ENCODE results near the gene IFITM5. TPM values are rescaled to one million over a fixed set of nuclear protein-coding genes. Genes with fewer than 3 reads are reported as not detected.
"Not testable (repeated sequence)": the region's sequence is repeated elsewhere in the genome, so short reads cannot be mapped to it uniquely, and the experiment has no call there.

IFITM5 gene
- total and polyA plus RNA-seq, 2 experiments from 2014 or later: not detected

DNA sequence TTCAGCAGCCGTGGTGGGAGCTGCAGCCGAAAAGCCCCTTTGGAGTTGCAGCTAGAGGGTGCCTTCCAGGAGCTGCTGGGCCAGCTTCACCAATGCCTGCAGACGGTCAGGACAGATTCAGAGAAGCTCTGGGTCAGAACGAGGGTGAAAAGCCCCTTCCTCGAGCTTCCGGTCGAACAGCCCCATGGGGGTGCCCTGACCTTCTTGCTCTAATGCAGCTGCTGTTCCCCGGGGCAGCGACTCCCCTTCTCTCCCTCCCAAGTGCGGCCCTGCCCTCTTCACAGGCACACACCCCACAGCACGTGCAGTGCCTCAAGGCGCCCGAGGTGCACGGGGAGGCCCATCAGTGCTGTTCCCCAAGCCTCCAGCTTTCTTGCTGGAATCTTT lies 31.0 kb upstream of the IFITM5 start:
- H2AFZ ChIP-seq: no peak overlapping the region
- no peaks in the 10 kb centered on the region for H4K20me1 ChIP-seq (ENCODE audit: insufficient read depth, poor library complexity, severe bottlenecking)
- H3K36me3 ChIP-seq (replicated peaks; ENCODE audit: insufficient read depth, low read depth): no peaks in the 10 kb centered on the region
- 91% methylated on average over 14 of the region's 14 CpGs for WGBS (ENCODE audit: low lambda C conversion rate, missing lambda C conversion rate)
- H3K79me2 ChIP-seq: no peaks in the 10 kb centered on the region
- H3K4me3 ChIP-seq: no peak overlapping the region
- TF ChIP-seq EZH2phosphoT487 (IDR thresholded peaks at IDR 0.05; ENCODE audit: low read depth, severe bottlenecking, unreplicated experiment): no peak
- TF ChIP-seq CTCF (IDR thresholded peaks at IDR 0.05; ENCODE audit: poor library complexity): no peak
- no peak for TF ChIP-seq EZH2 (IDR thresholded peaks at IDR 0.05; ENCODE audit: borderline replicate concordance)
- H3K27ac ChIP-seq: no peak overlapping the region
- no peaks in the 10 kb centered on the region for H3K9me3 ChIP-seq (ENCODE audit: low read depth)
- H3K4me1 ChIP-seq (ENCODE audit: insufficient read depth): peaks cover 36% of the 10 kb centered on the region
- no peak for DNase-seq (ENCODE audit: low spot score)
- no peak overlapping the region for H3K4me2 ChIP-seq
- no peaks in the 10 kb centered on the region for H3K27me3 ChIP-seq
- H3K9me2 ChIP-seq (replicated peaks; ENCODE audit: insufficient read depth): no peaks in the 10 kb centered on the region

GRCh38 chr11:329886-330253 lies 30.5 kb upstream of the IFITM5 start:
- Histone ChIP-seq H3K27me3 (no peaks in the 10 kb centered on the region), H3K27ac (peak overlapping the region; percentile 44), H3K36me3 (replicated peaks; ENCODE audit: insufficient read depth, low read depth) (no peaks in the 10 kb centered on the region), H3K4me3 (no peak overlapping the region), H3K9me2 (replicated peaks; ENCODE audit: insufficient read depth) (no peaks in the 10 kb centered on the region), H3K79me2 (no peaks in the 10 kb centered on the region), H3K9me3 (ENCODE audit: low read depth) (no peaks in the 10 kb centered on the region), H2AFZ (no peak overlapping the region), H4K20me1 (ENCODE audit: insufficient read depth, poor library complexity, severe bottlenecking) (no peaks in the 10 kb centered on the region), H3K4me2 (no peak overlapping the region), H3K4me1 (ENCODE audit: insufficient read depth) (peaks cover 33% of the 10 kb centered on the region)
- WGBS (ENCODE audit: low lambda C conversion rate, missing lambda C conversion rate): 95% methylated on average over 2 of the region's 2 CpGs
- no peak for DNase-seq (ENCODE audit: low spot score)
- TF ChIP-seq EZH2 (IDR thresholded peaks at IDR 0.05; ENCODE audit: borderline replicate concordance): no peak
- no peak for TF ChIP-seq CTCF (IDR thresholded peaks at IDR 0.05; ENCODE audit: poor library complexity)
- TF ChIP-seq EZH2phosphoT487 (IDR thresholded peaks at IDR 0.05; ENCODE audit: low read depth, severe bottlenecking, unreplicated experiment): no peak

- not testable (repeated sequence) for H3K4me2 ChIP-seq; H3K79me2 ChIP-seq; H3K9me3 ChIP-seq (ENCODE audit: low read depth); H4K20me1 ChIP-seq (ENCODE audit: insufficient read depth, poor library complexity, severe bottlenecking); H3K9me2 ChIP-seq (replicated peaks; ENCODE audit: insufficient read depth); H3K36me3 ChIP-seq (replicated peaks; ENCODE audit: insufficient read depth, low read depth); H2AFZ ChIP-seq; DNase-seq (ENCODE audit: low spot score); H3K27me3 ChIP-seq; H3K4me3 ChIP-seq
- H3K4me1 ChIP-seq (ENCODE audit: insufficient read depth): peaks cover 30% of the 10 kb centered on the region
- peak overlapping the region; percentile 44 for H3K27ac ChIP-seq
- WGBS (ENCODE audit: low lambda C conversion rate, missing lambda C conversion rate): 96% methylated on average over 15 of the region's 15 CpGs
These were observed 29.3 kb upstream of the IFITM5 start for GRCh38 chr11:328516-329100.

DNA sequence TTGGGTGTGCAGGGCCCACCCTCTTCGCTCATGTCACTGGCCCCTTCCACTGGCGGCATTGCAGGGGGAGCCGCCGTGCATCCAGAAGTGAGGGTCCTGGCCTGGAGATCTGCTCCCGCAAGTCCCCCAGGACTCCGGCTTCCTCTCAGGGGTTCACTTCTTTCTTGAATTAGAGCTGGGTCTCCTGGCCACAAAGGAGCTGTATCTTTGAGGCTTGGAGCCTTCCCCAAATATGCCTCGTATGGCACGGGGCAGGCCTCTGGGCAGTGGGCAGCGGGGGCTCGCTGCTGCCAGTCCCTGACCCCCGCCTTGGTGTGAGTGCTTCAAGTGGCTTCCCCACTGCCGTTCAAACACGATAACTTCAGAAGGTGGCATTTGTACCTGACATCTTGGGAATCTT lies 28.7 kb upstream of the IFITM5 start:
- no peak overlapping the region for H3K27ac ChIP-seq
- H2AFZ ChIP-seq: no peak overlapping the region
- no peak overlapping the region for H3K4me2 ChIP-seq
- TF ChIP-seq CTCF (IDR thresholded peaks at IDR 0.05; ENCODE audit: poor library complexity): no peak
- no peak for TF ChIP-seq EZH2 (IDR thresholded peaks at IDR 0.05; ENCODE audit: borderline replicate concordance)
- no peak for TF ChIP-seq EZH2phosphoT487 (IDR thresholded peaks at IDR 0.05; ENCODE audit: low read depth, severe bottlenecking, unreplicated experiment)
- no peak overlapping the region for H3K4me3 ChIP-seq
- H3K9me2 ChIP-seq (replicated peaks; ENCODE audit: insufficient read depth): no peaks in the 10 kb centered on the region
- H3K27me3 ChIP-seq: no peaks in the 10 kb centered on the region
- no peaks in the 10 kb centered on the region for H3K79me2 ChIP-seq
- H3K9me3 ChIP-seq (ENCODE audit: low read depth): no peaks in the 10 kb centered on the region
- DNase-seq (ENCODE audit: low spot score): no peak
- H3K36me3 ChIP-seq (replicated peaks; ENCODE audit: insufficient read depth, low read depth): no peaks in the 10 kb centered on the region
- H4K20me1 ChIP-seq (ENCODE audit: insufficient read depth, poor library complexity, severe bottlenecking): no peaks in the 10 kb centered on the region
- H3K4me1 ChIP-seq (ENCODE audit: insufficient read depth): peaks cover 26% of the 10 kb centered on the region
- WGBS (ENCODE audit: low lambda C conversion rate, missing lambda C conversion rate): 98% methylated on average over 13 of the region's 13 CpGs
